ENCODE results near the gene LRRC61. TPM values are rescaled to one million over a fixed set of nuclear protein-coding genes. Genes with fewer than 3 reads are reported as not detected.
"Not testable (repeated sequence)": the region's sequence is repeated elsewhere in the genome, so short reads cannot be mapped to it uniquely, and the experiment has no call there.

Gene LRRC61
- total RNA-seq, 2 donors from 2014 or later = 11.4 to 15.1 TPM

- H3K27ac ChIP-seq; H3K9ac ChIP-seq (ENCODE audit: low read depth in 2 of 2, low read length in 2 of 2); intact Hi-C loops (cut with DNase I): not testable (repeated sequence)
Measured at GRCh38 chr7:150306377-150306776, 16.8 kb upstream of the LRRC61 start.

GRCh38 chr7:150307129-150307528 is 16.0 kb upstream of the LRRC61 start:
- intact Hi-C loops (cut with DNase I) = no loop called here
- no peak for DNase-seq
- Histone ChIP-seq H3K27me3 (no peaks in the 10 kb centered on the region), H3K4me3 (no peak overlapping the region), H3K36me3 (no peaks in the 10 kb centered on the region), H3K4me1 (no peaks in the 10 kb centered on the region), H3K9me3 (no peaks in the 10 kb centered on the region), H3K27ac (no peak overlapping the region), H3K9ac (ENCODE audit: low read depth in 2 of 2, low read length in 2 of 2) (no peak overlapping the region)
- no peak for TF ChIP-seq CTCF (IDR thresholded peaks at IDR 0.05)

More at GRCh38 chr7:150306377-150306776, 16.8 kb upstream of the LRRC61 start:
- H3K4me3 ChIP-seq, H3K36me3 ChIP-seq, H3K4me1 ChIP-seq, H3K9me3 ChIP-seq, DNase-seq, H3K27me3 ChIP-seq: not testable (repeated sequence)

GRCh38 chr7:150307904-150308303 is 15.3 kb upstream of the LRRC61 start:
- Histone ChIP-seq H3K4me1 (no peaks in the 10 kb centered on the region), H3K9me3 (no peaks in the 10 kb centered on the region), H3K9ac (ENCODE audit: low read depth in 2 of 2, low read length in 2 of 2) (no peak overlapping the region), H3K27ac (no peak overlapping the region), H3K4me3 (no peak overlapping the region), H3K36me3 (no peaks in the 10 kb centered on the region), H3K27me3 (no peaks in the 10 kb centered on the region)
- no peak for TF ChIP-seq CTCF (IDR thresholded peaks at IDR 0.05)
- intact Hi-C loops (cut with DNase I) = no loop called here
- DNase-seq = no peak

DNA sequence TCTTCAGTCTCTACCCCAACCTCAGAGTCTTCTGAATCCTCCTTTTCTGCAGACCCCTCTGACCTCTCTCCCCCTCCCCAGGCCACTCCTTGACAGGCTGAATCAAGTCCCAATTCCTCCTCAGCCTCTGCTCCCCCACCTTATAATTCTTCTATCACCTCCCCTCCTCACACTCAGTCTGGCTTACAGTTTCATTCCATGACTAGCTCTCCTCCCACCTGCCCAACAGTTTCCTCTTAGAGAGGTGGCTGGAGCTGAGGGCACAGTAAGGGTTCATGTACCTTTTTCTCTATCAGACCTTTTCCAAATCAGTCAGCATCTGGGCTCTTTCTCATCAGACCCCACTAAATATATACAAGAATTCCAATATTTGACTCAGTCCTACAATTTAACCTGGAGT is 14.6 kb upstream of the LRRC61 start:
- Histone ChIP-seq H3K4me3 (no peak overlapping the region), H3K27me3 (no peaks in the 10 kb centered on the region), H3K9me3 (no peaks in the 10 kb centered on the region), H3K27ac (no peak overlapping the region), H3K4me1 (no peaks in the 10 kb centered on the region), H3K9ac (ENCODE audit: low read depth in 2 of 2, low read length in 2 of 2) (no peak overlapping the region), H3K36me3 (no peaks in the 10 kb centered on the region)
- DNase-seq = no peak
- TF ChIP-seq CTCF (IDR thresholded peaks at IDR 0.05) = no peak
- intact Hi-C loops (cut with DNase I) = no loop called here

GRCh38 chr7:150311146-150311545 is 12.0 kb upstream of the LRRC61 start:
- no peaks in the 10 kb centered on the region for H3K9me3 ChIP-seq
- no peaks in the 10 kb centered on the region for H3K27me3 ChIP-seq
- DNase-seq = no peak
- H3K4me3 ChIP-seq = no peak overlapping the region
- no peak for TF ChIP-seq CTCF (IDR thresholded peaks at IDR 0.05)
- no peak overlapping the region for H3K27ac ChIP-seq
- no peak overlapping the region for H3K9ac ChIP-seq (ENCODE audit: low read depth in 2 of 2, low read length in 2 of 2)
- no peaks in the 10 kb centered on the region for H3K36me3 ChIP-seq
- H3K4me1 ChIP-seq = no peaks in the 10 kb centered on the region
- intact Hi-C loops (cut with DNase I) = no loop called here

DNA sequence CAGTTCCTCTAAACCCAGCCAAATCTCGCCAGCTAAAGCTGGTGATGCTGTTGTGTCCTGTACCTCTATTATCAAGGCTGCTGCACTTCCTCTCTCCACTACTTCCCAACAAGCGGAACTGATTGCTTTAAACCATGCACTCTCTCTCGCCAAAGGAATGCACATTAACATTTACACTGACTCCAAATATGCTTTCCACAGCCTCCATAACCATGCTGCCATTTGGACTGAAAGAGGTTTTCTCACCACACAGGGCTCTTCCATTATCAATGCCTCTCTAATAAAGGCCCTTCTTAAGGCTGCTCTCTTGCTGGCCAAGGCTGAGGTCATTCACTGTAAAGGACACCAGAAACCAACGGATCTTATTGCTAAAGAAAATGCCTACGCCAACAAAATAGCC is 11.4 kb upstream of the LRRC61 start:
- Histone ChIP-seq H3K4me3 (no peak overlapping the region), H3K9me3 (no peaks in the 10 kb centered on the region), H3K36me3 (no peaks in the 10 kb centered on the region), H3K27me3 (no peaks in the 10 kb centered on the region), H3K9ac (ENCODE audit: low read depth in 2 of 2, low read length in 2 of 2) (no peak overlapping the region), H3K27ac (no peak overlapping the region), H3K4me1 (no peaks in the 10 kb centered on the region)
- TF ChIP-seq CTCF (IDR thresholded peaks at IDR 0.05) = no peak
- intact Hi-C loops (cut with DNase I) = no loop called here
- DNase-seq = no peak

DNA sequence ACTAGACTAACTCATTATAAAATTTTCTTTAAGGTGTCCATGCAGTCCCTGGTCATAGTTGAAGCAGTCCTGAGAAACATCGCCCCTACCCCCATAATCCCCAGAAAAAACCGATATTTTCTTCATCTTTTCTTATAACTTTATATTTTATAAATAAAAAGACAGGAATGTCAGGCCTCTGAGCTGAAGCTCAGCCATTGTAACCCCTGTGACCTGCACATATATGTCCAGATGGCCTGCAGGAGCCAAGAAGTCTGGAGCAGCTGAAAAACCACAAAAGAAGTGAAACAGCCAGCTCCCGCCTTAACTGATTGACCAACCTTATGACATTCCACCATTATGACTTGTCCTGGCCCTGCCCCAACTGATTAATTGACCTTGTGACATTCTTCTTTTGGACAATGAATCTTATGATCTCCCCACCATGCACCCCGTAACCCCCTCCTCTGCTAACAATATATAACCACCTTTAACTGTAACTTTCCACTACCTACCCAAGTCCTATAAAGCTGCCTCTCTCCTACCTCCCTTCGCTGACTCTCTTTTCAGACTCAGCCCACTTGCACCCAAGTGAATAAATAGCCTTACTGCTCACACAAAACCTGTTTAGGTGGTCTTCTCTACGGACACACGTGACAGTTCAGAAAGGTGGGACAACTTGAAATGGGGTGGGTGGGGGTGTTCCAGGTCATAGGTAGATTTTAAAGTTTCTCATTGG is 10.3 kb upstream of the LRRC61 start:
- H3K9me3 ChIP-seq; H3K36me3 ChIP-seq; H3K9ac ChIP-seq (ENCODE audit: low read depth in 2 of 2, low read length in 2 of 2); H3K27me3 ChIP-seq; H3K27ac ChIP-seq; H3K4me3 ChIP-seq; DNase-seq; intact Hi-C loops (cut with DNase I); H3K4me1 ChIP-seq: not testable (repeated sequence)

Measured in colonic mucosa (tissue), 4 donors.